T47D (cell line): ENCODE data around the gene GPM6B.
"Not testable (repeated sequence)": the region's sequence is repeated elsewhere in the genome, so short reads cannot be mapped to it uniquely, and the experiment has no call there.

Experiments used
- DNase-seq, 2 experiments: peaks; one replicate each; pipeline versions ENCODE4 v3.0.0 to v3.0.0-alpha.2; 2011 to 2012; ENCODE audit warnings: low read depth in 1 of 2, low spot score in 1 of 2
- JUND ChIP-seq: IDR thresholded peaks from 2 replicates; pipeline ENCODE4 v1.6.1; 2012; ENCODE audit warnings: low read depth
- in situ Hi-C: cut with HindIII; loops from 2 replicates; pipeline ENCODE4 v1.10.0; 2016; ENCODE audit warnings: low sequenced_read_pairs, low pct_unique_long_range_greater_than_20kb

Gene GPM6B

GRCh38 chrX:13754765-13755164 lies 62.1 kb downstream of the GPM6B start:
- no peak for TF ChIP-seq JUND
- in situ Hi-C loops = no loop called here
- DNase-seq = no peak

GRCh38 chrX:13752646-13753045 lies 64.2 kb downstream of the GPM6B start:
- DNase-seq = no peak
- in situ Hi-C loops = no loop called here
- no peak for TF ChIP-seq JUND

GRCh38 chrX:13752141-13752540 lies 64.8 kb downstream of the GPM6B start:
- TF ChIP-seq JUND = no peak
- DNase-seq = no peak
- in situ Hi-C loops = no loop called here

- in situ Hi-C loops = no loop called here
- no peak for TF ChIP-seq JUND
- DNase-seq = no peak
These were observed 66.1 kb downstream of the GPM6B start for GRCh38 chrX:13750812-13751211.

GRCh38 chrX:13750204-13750603 lies 66.7 kb downstream of the GPM6B start:
- in situ Hi-C loops = no loop called here
- peak; percentile 27 to 71 for DNase-seq
- TF ChIP-seq JUND = no peak

- TF ChIP-seq JUND = no peak
- no peak for DNase-seq
- in situ Hi-C loops = no loop called here
These were observed 68.4 kb downstream of the GPM6B start for GRCh38 chrX:13748486-13748885.

- in situ Hi-C loops = no loop called here
These were observed 69.1 kb downstream of the GPM6B start for GRCh38 chrX:13747836-13748235.

GRCh38 chrX:13742397-13743176 lies 74.3 kb downstream of the GPM6B start:
- TF ChIP-seq JUND = no peak
- peak in 1 of 2 experiments; percentile 12 for DNase-seq
- in situ Hi-C loops = no loop called here

More at GRCh38 chrX:13747836-13748235, 69.1 kb downstream of the GPM6B start:
- peak in 1 of 2 experiments; percentile 72 for DNase-seq
- TF ChIP-seq JUND = no peak

GRCh38 chrX:13741695-13742094 lies 75.2 kb downstream of the GPM6B start:
- no peak for DNase-seq
- in situ Hi-C loops = no loop called here
- no peak for TF ChIP-seq JUND

GRCh38 chrX:13734278-13735172 lies 82.4 kb downstream of the GPM6B start, which contains the start of the genes OFD1 and TRAPPC2:
OFD1 (plus strand) TSS chrX:13734748; CDS start chrX:13735072, 324 bp downstream.
TRAPPC2 (minus strand) TSS chrX:13734620; CDS start chrX:13719963, 14,657 bp downstream.
- in situ Hi-C loops = no loop called here
- peak; percentile 89 to 97 for DNase-seq
- no peak for TF ChIP-seq JUND

- no peak for DNase-seq
These were observed 83.4 kb downstream of the GPM6B start for GRCh38 chrX:13733506-13733905.

GRCh38 chrX:13732246-13733067 lies 84.4 kb downstream of the GPM6B start:
- DNase-seq = no peak
- TF ChIP-seq JUND = no peak
- in situ Hi-C loops = no loop called here

More at GRCh38 chrX:13733506-13733905, 83.4 kb downstream of the GPM6B start:
- in situ Hi-C loops = no loop called here
- no peak for TF ChIP-seq JUND

- DNase-seq, in situ Hi-C loops: not testable (repeated sequence)
These were observed 86.4 kb downstream of the GPM6B start for GRCh38 chrX:13730523-13730922.

GRCh38 chrX:13726583-13726982 lies 90.3 kb downstream of the GPM6B start:
- DNase-seq, in situ Hi-C loops: not testable (repeated sequence)

GRCh38 chrX:13724878-13725277 lies 92.0 kb downstream of the GPM6B start:
- in situ Hi-C loops = not testable (repeated sequence)
- peak in 1 of 2 experiments; percentile 16 for DNase-seq
